Measurements from ENCODE around the gene NLRP9.
"Not testable (repeated sequence)": the region's sequence is repeated elsewhere in the genome, so short reads cannot be mapped to it uniquely, and the experiment has no call there.

NLRP9 gene
- total RNA-seq: 0 reads per million in 2 donors

DNA sequence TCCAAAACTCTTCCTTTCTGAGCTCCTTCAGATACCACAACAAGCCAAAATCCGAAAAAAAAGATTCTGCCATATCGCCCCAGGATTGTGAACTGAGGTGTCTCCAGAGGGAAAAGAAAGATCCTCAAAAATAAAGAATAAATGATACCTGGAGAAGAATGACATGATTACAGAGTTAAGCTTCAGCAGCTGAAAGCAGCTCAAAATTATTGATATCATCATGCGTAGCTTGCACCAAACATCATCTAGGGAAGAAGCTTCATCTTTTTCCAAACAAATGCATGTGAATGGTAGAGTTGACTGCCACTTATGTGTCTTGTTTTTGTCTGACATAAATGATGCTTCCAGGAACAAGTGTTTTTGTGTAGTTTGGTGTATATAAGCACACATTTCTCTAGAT, at the start of gene NLRP9:
Gene NLRP9, minus strand, starts transcription at position 101 of the 400 bp plus-strand sequence. Its CDS starts 28 bp downstream, at position 73.
- no peak for DNase-seq

DNA sequence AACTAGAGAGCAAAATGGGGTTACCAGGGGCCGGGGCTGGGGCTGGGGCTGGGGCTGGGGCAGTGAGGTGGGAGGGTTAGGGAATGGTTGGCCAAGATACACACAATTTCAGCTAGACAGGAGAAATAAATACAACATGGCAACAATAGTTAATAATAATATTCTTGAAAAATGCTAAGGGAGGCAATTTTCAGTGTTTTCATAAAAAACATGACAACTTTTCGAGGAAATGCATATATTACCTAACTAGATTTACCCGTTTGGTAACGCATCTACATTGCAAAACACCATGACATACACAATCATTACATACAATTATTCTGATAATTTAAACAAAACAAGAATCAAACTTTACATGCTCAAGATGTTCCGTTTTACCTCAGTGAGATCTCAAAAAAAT, 42.9 kb upstream of the NLRP9 start:
- no peak for DNase-seq

DNA sequence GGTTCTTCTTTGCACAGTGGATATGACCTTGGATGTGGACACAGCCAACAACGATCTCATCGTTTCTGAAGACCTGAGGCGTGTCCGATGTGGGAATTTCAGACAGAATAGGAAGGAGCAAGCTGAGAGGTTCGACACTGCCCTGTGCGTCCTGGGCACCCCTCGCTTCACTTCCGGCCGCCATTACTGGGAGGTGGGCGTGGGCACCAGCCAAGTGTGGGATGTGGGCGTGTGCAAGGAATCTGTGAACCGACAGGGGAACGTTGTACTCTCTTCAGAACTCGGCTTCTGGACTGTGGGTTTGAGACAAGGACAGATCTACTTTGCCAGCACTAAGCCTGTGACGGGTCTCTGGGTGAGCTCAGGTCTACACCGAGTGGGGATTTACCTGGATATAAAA, 40.1 kb upstream of the NLRP9 start:
- no peak for DNase-seq

DNA sequence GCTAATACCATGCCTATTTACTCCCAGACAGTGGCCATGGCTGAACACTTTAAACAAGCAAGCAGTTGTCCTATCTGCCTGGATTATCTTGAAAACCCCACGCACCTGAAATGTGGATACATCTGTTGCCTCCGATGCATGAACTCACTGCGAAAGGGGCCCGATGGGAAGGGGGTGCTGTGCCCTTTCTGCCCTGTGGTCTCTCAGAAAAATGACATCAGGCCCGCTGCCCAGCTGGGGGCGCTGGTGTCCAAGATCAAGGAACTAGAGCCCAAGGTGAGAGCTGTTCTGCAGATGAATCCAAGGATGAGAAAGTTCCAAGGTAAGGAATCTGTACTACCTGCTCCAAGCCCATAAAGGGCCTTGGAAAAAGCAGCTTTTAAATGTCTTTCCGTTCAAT, 39.3 kb upstream of the NLRP9 start:
- no peak for DNase-seq

DNA sequence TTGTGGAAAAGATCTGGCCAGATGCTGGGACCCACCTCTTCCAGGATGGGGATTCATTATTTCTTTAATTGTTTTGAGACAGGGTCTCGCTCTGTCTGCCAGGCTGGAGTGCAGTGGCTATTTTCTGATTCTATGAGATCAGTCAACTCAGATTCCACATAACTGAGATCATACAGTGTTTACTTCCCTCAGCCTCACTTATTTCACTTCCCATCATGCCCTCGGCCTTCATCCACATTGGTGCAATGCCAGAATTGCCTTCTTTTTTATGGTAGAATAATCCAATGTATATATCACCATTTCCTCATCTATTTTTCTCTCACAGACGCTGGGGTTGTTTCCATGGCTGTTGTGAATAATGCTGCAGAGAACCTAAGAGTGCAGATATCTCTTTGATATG, 31.4 kb upstream of the NLRP9 start:
- DNase-seq: not testable (repeated sequence)

DNA sequence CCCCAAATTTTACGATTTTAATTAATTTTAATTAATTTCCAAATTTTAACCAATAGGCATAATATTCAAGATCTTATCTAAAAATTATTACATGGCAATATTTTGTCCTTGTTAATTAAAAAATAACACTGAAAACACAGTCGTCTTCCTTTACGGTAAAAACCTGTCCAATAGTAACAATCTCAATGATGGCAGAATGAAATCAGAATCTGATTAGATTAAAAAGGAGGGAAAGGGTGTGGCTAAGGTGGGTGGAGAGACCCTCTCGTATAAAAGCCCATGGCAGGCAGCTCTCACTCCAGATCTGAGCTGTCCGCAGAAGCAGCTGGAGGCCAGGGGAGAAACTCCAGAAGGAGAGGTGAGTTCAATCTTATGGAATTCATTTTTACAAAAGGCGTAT, 30.6 kb upstream of the NLRP9 start, which contains the start of gene RFPL4AL1:
Gene RFPL4AL1, plus strand, starts transcription at position 301 of the 400 bp plus-strand sequence. CDS start 2,687 bp downstream, outside the sequence.
- DNase-seq: not testable (repeated sequence)

DNA sequence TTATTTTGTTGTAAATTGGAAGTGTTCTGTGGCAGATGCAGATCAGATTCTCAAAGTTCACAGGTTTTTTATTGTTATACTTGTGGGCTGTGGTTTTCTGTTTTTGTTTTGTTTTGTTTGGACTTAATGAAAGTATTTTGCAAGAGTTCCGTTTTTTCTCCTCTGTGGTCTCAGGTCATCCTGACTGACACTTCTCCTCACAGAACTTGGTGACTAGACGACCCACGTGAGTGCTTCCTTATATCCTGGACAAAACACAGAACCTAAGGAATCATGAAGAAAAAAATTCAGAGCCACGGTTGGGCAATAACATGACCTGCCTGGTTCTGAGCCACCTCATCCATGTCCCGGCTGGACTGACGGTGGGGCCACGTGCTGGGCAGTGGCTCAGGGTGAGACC, 28.3 kb upstream of the NLRP9 start:
- DNase-seq: no peak

DNA sequence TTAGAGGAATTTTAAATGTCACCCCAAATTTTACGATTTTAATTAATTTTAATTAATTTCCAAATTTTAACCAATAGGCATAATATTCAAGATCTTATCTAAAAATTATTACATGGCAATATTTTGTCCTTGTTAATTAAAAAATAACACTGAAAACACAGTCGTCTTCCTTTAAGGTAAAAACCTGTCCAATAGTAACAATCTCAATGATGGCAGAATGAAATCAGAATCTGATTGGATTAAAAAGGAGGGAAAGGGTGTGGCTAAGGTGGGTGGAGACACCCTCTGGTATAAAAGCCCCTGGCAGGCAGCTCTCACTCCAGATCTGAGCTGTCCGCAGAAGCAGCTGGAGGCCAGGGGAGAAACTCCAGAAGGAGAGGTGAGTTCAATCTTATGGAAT, 20.6 kb upstream of the NLRP9 start, which contains the start of gene RFPL4A:
Gene RFPL4A, plus strand, starts transcription at position 301 of the 400 bp plus-strand sequence. CDS start 2,704 bp downstream, outside the sequence.
- DNase-seq: not testable (repeated sequence)

DNA sequence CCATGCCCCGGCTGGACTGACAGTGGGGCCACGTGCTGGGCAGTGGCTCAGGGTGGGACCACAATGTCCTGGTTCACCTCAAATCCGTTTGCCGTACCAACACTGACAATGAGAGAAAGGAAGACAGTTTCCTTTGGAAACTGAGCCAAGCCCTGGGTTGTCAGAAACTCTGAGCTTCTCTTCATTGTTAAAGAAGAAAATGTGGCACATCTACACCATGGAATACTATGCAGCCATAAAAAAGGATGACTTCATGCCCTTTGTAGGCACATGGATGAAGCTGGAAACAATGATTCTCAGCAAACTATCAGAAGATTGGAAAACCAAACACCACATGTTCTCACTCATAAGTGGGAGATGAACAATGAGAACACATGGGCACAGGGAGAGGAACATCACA, 18.6 kb upstream of the NLRP9 start:
- not testable (repeated sequence) for DNase-seq

DNA sequence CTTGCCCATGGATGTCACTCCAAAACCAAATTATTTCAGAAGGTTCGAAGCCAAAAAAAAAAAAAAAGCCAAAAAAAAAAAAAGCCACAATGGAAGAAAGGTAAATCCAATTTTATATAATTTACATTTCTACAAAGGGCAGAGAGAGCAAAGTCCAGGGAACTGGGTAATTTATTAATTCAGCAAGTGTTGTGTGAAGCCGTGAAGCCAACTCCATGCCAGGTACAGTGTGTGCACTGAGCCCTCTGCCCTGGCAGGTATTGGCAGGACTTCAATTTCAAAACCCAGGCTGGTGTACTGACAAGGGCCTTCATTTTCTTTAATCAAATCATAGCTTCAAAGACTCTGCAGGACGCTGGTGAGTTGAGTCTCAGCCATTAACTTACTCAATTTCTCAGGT, 15.2 kb upstream of the NLRP9 start:
- no peak for DNase-seq

DNA sequence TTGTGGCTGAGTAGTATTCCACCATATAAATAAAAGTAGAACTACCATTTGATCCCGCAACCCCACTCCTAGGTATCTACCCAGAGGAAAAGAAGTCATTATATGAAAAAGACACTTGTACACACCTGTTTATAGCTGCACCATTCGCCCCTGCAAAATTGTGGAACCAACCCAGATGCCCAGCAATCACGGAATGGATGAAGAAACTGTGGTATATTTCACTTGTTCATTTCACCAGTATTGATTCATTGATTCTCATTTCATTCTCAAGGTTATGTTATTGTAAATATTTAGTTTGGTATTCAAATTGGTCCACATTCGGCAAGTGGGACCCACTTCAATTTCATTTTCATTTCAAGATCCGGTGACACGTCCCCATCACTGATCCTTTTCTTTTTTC, 12.5 kb upstream of the NLRP9 start:
- DNase-seq: no peak

DNA sequence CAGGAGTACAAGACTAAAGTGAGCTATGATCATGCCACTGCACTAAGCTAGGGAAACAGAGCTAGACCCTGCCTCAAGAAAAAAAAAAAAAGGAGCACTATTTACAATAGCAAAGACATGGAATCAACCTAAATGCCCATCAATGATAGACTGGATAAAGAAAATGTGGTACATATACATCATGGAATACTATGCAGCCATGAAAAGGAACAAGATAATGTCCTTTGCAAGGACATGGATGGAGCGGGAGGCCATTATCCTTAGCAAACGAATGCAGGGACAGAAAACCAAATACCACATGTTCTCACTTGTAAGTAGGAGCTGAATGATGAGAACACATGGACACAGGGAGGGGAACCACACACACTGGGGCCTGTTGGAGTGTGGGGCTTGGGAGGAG, 7.8 kb downstream of the NLRP9 start:
- not testable (repeated sequence) for DNase-seq

DNA sequence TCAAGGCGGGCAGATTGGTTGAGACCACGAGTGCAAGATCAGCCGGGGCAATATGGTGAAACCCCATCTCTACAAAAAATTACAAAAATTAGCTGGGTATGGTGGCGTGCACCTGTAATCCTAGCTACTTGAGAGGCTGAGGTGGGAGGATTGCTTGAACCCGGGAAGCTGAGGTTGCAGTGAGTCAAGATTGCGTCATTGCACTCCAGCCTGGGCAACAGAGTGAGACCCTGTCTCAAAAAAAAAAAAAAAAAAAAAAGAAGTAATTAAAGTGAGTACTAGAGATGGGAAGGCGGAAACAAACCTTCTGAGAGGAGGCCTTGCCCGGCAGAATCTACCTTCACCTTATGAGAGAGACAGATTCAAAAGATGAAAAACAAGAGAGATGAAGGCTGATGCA, 14.7 kb downstream of the NLRP9 start:
- no peak for DNase-seq

DNA sequence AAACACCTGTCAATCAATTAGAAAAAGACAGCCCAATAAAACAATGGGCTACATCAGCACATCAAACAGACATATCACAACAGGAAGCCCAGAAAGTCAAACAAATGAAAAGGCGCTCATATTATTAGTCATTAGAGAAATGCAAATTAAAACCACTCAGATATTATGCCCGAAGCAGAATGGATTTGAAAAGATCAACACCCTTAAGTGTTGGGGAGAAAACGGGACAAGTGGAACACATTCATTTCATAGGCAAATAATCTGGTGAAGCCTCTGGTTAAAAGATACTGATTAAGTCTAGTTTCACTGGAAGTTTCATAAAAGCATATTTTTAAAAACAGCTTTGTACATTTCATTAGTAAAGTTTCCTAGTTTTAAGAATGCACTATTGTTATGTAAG, 17.4 kb downstream of the NLRP9 start:
- no peak for DNase-seq

DNA sequence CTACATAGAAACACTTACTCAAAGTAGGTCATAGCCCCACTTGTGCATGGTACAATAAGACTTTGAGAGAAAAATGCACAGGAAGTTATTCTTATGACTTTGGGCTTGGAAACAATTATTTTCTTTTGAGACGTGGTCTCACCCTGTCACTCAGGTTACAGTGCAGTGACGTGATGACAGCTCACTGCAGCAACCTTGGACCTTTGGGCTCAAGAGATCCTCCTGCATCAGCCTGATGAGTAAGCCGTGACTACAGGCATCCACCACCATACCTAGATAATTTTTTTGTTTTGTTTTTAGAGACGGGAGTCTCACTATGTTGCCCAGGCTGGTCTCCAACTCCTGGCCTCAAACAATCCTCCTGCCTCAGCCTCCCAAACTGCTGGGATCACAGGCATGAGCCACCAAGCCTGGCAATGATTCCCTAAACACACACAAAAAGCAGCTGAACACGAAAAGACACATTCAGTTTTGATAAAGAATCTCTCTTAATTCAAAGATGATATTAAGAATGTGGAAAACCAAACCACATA, 17.9 kb downstream of the NLRP9 start:
- no peak for DNase-seq

DNA sequence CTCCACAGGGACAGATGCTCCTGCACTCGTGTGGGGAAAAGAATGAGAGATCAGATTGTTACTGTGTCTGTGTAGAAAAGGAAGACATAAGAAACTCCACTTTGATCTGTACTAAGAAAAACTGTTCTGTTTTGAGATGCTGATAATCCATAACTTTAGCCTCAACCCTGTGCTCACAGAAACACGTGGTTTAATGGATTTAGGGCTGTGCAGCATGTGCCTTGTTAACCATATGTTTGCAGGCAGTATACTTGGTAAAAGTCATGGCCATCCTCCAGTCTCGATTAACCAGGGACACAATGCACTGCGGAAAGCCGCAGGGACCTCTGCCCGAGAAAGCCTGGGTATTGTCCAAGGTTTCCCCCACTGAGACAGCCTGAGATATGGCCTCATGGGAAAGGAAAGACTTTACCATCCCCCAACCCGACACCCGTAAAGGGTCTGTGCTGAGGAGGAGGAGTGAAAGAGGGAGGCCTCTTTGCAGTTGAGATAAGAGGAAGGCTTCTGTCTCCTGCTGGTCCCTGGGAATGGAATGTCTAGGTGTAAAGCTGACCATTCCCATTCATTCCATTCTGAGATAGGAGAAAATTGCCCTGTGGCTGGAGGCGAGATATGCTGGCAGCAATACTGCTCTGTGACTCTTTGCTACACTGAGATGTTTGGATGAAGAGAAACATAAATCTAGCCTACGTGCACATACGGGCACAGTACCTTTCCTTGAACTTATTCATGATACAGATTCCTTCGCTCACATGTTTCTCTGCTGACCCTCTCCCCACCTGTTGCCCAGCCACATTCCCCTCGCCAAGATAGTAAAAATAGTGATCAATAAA, 20.1 kb downstream of the NLRP9 start:
- DNase-seq: not testable (repeated sequence)

DNA sequence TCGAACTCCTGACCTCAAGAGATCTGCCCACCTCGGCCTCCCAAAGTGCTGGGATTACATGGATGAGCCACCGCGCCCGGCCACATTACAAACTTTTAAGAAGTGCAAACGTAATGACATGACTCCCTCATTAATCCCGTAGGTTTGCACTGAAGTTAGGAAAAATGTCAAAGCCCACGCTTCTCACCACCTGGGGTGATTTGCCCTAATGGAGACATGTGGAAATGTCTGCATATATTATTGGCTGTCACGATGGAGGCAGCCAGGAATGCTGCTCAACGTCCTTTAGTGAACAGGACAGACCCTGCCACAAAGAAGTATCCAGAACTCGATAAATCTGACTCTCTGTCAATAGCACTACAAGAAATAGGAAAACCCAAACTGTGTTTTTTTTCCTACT, 21.0 kb downstream of the NLRP9 start:
- no peak for DNase-seq

DNA sequence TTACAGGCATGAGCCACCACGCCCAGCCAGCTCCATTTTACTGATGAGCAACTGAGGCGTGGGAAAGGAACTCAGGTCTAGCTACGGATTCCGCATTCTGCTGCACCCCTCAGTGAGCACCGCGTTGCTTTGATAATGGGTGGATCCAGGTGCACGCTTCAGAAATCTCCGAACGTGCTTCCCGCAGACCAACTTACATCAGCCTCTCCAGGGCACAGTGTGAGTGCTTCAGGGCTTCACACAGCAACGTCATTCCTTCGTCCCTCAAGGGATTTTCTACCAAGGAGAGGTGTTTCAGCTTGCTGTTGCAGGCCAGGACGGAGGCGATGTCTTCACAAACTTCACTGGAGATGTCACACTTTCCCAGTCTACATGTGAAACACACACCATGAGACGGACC, 21.7 kb downstream of the NLRP9 start:
- no peak for DNase-seq

DNA sequence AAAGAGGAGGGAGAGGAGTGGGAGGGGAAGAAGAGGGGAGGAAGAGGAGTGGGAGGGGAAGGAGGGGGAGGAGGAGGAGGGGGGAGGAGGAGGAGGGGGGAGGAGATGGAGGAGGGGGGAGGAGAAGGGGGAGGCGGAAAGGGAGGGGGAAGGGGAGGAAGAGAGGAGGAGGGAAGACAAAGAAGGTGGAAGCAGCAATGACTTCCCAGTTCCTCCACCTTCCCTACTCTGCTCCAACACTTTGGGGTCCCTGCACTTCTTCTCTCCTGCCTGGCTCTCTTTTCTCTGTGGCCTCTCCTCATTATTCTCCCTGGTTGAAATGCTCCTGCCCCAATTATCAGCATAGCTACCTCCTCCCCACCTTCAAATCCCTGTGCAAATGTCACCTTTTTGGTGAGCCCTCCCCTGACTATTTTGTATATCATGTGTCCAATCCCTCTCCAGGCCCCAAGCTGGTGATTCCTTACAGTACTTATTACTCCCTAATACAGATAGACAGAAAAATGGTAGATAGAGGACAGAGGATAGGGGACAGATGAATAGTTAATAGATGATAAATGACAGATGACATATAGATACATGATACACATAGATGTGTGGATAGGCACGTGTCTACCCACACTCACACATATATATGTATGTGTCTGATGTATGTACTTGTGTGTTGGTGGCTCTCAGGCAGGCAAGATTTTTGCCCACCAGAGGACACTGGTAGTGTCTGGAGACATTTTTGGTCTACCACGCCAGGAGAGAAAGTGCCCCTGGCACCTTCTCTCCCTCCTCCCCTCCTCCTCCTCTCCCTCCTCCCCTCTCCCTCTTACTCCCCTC, 25.2 kb downstream of the NLRP9 start:
- no peak for DNase-seq

DNA sequence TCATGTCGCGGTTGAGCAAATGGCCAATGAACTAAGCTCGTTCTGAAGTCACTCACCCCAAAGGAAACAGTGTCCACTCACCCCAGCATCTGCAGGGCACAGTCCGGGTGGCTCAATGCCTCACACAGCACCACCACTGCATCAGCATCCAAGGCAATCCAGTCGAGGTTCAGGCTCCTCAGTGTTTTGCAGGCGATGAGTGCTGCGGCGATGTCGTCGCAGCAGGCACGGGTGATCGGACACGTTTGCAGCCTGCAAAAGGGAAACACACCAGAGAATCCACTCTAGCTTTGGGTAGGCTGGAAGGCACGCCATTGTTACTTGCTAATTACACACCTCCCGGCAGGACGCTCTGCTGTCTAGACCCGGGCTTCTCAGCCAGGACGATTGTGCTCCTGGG, 26.5 kb downstream of the NLRP9 start:
- no peak for DNase-seq

DNA sequence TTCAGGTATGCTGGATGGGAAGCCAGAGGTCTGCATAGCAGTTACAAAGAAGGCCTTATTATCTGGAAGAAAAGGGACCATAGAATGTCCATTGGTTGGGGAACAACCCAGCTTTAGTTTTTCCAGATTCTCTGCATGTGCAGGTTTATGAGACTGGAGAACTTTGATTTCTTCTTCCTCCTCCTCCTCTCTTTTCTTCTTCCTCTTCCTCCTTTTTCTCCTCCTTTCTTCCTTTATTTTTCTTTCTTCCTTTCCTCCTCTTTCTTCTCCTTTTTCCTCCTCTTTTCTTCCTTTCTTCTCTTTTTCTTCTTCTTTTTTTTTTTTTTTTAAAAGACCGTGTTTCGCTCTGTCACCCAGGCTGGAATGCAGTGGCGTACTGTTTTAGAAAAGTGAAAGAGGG, 32.2 kb downstream of the NLRP9 start:
- no peak for DNase-seq

DNA sequence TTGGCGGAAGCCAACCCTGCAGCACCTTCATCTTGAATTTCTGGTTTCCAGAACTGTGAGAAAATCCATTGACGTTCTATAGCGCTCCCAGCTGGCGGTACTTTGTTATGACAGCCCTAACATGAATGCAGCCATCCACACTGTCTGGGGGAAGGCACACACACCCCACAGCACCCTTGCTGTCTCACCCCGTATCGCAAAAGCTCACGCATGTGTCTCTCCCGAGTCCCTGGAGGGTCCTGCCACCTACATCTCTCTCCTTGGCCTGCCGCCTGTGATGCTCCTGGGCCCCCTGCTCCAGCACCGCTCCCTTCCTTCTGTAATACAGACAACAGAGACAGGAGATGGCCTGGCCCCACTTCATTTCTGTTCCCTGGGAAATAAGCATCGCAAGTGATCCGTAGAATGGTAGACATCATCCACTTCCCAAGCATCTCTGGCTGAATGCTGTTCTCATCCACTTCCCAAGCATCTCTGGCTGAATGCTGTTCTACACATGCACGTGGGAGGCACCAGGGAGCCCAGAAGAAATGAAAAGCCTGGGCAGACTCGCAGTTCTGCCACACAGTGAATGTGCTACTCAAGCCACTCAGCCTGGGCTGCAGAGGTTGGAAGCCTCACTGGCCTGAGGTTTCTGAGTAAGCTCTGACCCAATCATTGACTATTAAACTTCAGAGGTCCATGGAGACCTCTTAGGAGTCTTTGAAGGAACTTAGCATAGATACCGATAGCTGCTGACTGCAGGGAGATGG, 33.5 kb downstream of the NLRP9 start:
- no peak for DNase-seq

DNA sequence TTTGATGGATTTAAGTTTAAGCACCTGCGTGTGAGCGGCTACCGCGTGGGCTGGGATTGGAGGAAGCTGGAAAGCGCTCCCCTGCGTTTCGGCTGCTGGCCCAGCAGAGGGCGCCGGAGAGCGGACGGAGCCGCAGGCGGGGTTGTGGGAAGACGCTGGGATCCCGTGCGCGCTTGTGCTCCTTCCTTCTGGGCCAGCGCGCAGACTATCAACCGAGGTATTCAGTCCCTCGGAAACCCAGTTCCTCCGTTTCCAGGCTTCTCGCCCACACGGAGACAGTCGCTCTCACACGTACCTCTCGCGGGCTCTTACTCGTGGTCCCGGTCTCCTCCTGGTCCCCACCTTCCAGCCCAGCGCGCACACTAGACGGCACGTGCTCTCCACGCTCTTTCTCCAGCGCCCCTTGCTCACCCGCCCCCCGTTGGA, 34.4 kb downstream of the NLRP9 start:
- peak; percentile 41 for DNase-seq

Measured in T-helper 9 cell (primary cell).